Left ventricle myocardium superior (tissue), 1 donor: Measurements from ENCODE around the gene LRRC39. TPM values are rescaled to one million over a fixed set of nuclear protein-coding genes. Genes with fewer than 3 reads are reported as not detected.

Experiments
- ATAC-seq: fragments of 200-7000 bp; cut with Tn5 transposase; one replicate; pipeline ENCODE4 v1.9.1; 2020; ENCODE audit warnings: mild to moderate bottlenecking, moderate library complexity
- DNase-seq: peaks from one replicate; pipeline ENCODE4 v3.0.0-alpha.2; 2020
- intact Hi-C: fragments of 100-400 bp; cut with micrococcal nuclease; formaldehyde crosslinking; loops from one replicate; pipeline ENCODE4 v1.11.0; 2022
- total RNA-seq: library from RNA; stranded (reverse); fragmentation: NEBNext Ultra II Directional; extraction: Animal tissue kit (Norgen Biotek cat#: 25700); gene quantifications from one replicate; pipeline ENCODE4 v1.2.1, GENCODE V29; 2021
- donor health status: DM: no; HTN: yes; CAD: no; lungs with severe emphysema.

Gene LRRC39
- total RNA-seq, 1 donor from 2014 or later, result 209 TPM

- intact Hi-C loops, result no loop called here
- DNase-seq (no peak), ATAC-seq (no peak)
These were observed 15.2 kb downstream of the LRRC39 start for GRCh38 chr1:100162881-100163280.

GRCh38 chr1:100152271-100152670, 25.8 kb downstream of the LRRC39 start:
- no peak for ATAC-seq
- no peak for DNase-seq
- intact Hi-C loops, result no loop called here

- DNase-seq (no peak), ATAC-seq (no peak)
- intact Hi-C loops, result no loop called here
These were observed 26.4 kb downstream of the LRRC39 start for GRCh38 chr1:100151679-100152078.

DNA sequence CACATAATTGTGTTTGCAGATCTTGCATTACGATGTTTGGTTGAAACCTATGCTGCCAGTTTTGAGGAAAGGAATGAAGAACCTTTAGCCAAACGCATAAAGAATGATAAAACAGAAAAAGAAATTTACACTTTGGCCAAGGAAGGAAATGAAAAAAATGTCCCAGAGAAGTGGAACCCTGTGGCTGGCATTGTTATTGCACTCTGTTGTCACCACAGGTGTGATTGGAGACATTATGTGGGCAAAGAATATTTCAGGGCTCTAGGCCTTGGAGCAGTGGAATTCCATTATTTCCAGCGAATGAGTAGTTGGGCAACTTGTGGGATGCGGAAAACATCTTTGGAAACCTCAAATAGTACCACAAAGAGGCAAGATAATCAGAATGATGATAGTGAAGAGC, 30.2 kb downstream of the LRRC39 start:
- DNase-seq, result no peak
- intact Hi-C loops, result loop anchor here (10.0 kb wide), 1 partner anchor 263 kb away; no protein-coding TSS in a partner anchor
- no peak for ATAC-seq

DNA sequence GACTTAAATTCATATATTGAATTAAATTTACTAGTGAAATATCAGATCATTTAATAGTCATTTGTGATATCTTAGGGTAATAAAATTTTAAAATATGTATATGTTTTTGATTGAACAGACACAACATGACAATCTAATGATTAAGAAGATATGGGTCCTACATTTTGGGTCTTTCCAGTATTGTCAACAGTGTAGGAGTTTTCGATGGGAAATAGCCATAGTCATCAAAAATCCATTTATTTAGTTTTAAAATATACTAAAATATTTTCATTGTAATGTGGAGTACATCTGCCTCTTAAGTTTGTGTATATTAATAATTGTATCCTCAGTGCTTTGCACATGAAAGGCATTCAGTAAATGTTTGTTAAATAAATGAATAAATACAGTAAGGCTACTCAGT, 31.1 kb downstream of the LRRC39 start:
- intact Hi-C loops, result loop anchor here (10.0 kb wide), 1 partner anchor 262 kb away; no protein-coding TSS in a partner anchor
- ATAC-seq, result no peak
- no peak for DNase-seq

GRCh38 chr1:100145116-100145515, 32.9 kb downstream of the LRRC39 start:
- no peak for ATAC-seq
- DNase-seq, result no peak
- intact Hi-C loops, result loop anchor here (10.0 kb wide), 1 partner anchor 260 kb away; no protein-coding TSS in a partner anchor

GRCh38 chr1:100142343-100142742, 35.7 kb downstream of the LRRC39 start:
- DNase-seq, result no peak
- ATAC-seq, result no peak
- intact Hi-C loops, result loop anchor here (10.0 kb wide), 1 partner anchor 258 kb away; no protein-coding TSS in a partner anchor

GRCh38 chr1:100141192-100141591, 36.9 kb downstream of the LRRC39 start:
- ATAC-seq, result no peak

DNA sequence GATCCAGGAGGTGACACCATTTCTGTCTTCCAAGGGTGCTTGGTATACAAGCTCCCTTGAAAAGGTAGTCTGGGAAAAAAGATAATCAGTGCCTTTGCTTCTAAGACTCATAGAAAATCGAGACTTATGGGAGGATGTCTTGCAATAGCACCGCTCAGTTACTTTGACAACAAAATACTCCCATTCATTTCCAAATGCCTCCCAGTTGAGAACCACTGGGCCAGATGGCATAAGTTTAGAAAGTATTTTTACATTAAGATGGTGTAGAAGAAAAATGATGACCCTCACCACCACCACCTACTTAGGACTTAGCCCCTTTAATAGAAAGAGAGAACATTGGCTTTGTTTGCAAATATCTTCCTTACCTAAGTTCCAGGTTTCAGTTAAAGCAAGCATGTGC, 40.5 kb downstream of the LRRC39 start:
- intact Hi-C loops, result no loop called here

More at GRCh38 chr1:100141192-100141591, 36.9 kb downstream of the LRRC39 start:
- no peak for DNase-seq
- intact Hi-C loops, result loop anchor here (10.0 kb wide), 1 partner anchor 256 kb away; no protein-coding TSS in a partner anchor

GRCh38 chr1:100134872-100135271, 43.2 kb downstream of the LRRC39 start:
- no peak for ATAC-seq
- intact Hi-C loops, result no loop called here
- DNase-seq, result no peak

More for the DNA sequence above, 40.5 kb downstream of the LRRC39 start:
- DNase-seq, result no peak
- no peak for ATAC-seq

DNA sequence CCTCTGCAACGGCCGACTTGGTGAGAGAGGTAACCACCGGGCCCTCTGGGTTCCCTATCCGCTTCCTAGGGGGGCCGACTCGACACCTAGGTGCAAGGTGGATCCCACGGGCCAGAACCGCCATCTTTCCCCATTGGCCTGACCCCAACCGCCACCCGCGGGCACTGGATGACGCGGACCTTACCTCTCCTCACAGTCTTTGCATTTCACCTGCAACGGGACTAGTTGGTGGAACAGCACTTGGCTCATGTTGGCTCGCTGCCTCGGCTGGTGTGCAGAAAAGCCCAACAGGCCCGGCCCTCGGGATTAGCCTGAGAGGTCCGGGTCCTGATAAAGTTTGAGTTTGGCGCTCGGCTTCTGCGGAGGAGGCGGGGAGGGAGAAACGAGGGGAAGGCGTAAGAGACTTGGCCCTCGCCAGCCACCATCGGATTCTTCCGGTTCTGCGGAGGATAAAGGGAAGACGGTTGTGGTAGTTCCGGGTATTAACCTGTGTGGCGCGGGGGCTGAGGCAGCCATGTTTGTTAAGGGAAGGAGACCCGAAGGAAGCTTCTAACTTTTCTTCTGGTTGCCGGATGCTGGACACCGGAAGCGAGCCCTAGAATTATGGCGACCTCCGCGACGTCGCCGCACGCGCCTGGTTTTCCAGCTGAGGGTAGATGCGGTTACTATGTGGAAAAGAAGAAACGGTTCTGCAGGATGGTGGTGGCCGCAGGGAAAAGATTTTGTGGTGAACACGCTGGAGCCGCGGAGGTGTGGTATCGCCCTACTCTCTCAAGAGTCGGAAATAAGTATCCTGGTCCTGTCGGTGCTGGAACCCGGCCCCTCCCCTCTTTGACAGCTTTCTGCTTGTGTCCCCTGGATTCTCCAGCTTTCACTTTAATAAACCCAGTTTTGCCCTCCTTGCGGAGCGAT, 45.2 kb downstream of the LRRC39 start, which contains the start of the genes SASS6 and TRMT13:
Gene SASS6 (minus strand): TSS at position 365 of the 912 bp plus-strand sequence. CDS start 116 bp downstream, at position 249.
Gene TRMT13 (plus strand): TSS at position 598 of the 912 bp plus-strand sequence. CDS start 6 bp downstream, at position 604.
- ATAC-seq (peak; percentile 100), DNase-seq (peak; percentile 95)
- intact Hi-C loops, result no loop called here

GRCh38 chr1:100131623-100132022, 46.4 kb downstream of the LRRC39 start:
- no peak for DNase-seq
- intact Hi-C loops, result no loop called here
- ATAC-seq, result no peak

- ATAC-seq, result no peak
- DNase-seq, result no peak
These were observed 47.4 kb downstream of the LRRC39 start for GRCh38 chr1:100130552-100131077.

GRCh38 chr1:100127226-100127625, 50.8 kb downstream of the LRRC39 start:
- intact Hi-C loops, result no loop called here
- DNase-seq (no peak), ATAC-seq (no peak)

More at GRCh38 chr1:100130552-100131077, 47.4 kb downstream of the LRRC39 start:
- intact Hi-C loops, result no loop called here

DNA sequence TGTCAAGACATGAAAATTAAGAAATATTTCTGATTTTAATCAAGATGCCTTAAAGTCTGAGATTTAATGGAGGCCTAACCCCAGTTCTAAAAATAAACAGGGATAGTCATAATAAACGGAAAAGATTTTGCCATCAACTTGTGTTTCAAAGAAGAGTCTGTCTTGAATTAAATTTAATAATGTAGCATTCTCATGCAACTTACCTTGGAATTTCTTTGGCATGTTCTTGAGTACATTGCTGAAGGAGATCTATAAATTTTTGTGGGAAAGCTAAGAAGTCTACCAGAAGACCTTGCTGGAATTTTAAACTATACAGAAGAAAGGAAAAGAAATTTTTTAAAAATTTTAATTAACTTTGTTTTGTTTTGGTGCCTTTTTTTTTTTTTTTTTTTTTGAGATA, 55.9 kb downstream of the LRRC39 start:
- intact Hi-C loops, result no loop called here
- no peak for ATAC-seq
- no peak for DNase-seq

DNA sequence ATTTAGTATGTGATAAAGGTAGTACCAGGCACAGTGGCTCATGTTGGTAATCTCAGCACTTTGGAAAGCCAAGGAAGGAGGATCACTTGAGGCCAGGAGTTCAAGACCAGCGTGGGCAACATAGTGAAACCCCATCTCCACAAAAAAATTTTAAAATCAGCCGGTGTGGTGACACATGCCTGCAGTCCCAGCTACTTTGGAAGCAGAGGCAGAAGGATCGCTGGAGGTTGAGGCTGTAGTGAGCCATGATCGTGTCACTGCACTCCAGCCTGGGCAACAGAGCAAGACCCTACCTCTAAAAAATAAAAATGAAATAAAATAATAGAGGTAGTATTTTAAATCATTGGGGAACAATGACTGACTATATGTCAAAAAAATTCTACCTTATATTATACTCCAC, 62.5 kb downstream of the LRRC39 start:
- DNase-seq (no peak), ATAC-seq (no peak)
- intact Hi-C loops, result no loop called here

GRCh38 chr1:100109554-100110066, 68.4 kb downstream of the LRRC39 start:
- intact Hi-C loops, result no loop called here
- no peak for ATAC-seq
- no peak for DNase-seq

- ATAC-seq (no peak), DNase-seq (no peak)
- intact Hi-C loops, result no loop called here
These were observed 70.4 kb downstream of the LRRC39 start for GRCh38 chr1:100107696-100108095.

- ATAC-seq (no peak), DNase-seq (no peak)
- intact Hi-C loops, result no loop called here
These were observed 76.5 kb downstream of the LRRC39 start for GRCh38 chr1:100101564-100101963.

- intact Hi-C loops, result no loop called here
- DNase-seq (no peak), ATAC-seq (peak; percentile 42)
These were observed 77.9 kb downstream of the LRRC39 start for GRCh38 chr1:100100202-100100601.
